ENCODE results near the gene CMTM3. TPM values are rescaled to one million over a fixed set of nuclear protein-coding genes. Genes with fewer than 3 reads are reported as not detected.

Gene CMTM3
- total and polyA plus RNA-seq, 9 of the 15 experiments (the other 6 are each of a cell fraction or from before 2014, with no cell fraction given), result 4.6 to 33.4 (median 17.5) TPM

DNA sequence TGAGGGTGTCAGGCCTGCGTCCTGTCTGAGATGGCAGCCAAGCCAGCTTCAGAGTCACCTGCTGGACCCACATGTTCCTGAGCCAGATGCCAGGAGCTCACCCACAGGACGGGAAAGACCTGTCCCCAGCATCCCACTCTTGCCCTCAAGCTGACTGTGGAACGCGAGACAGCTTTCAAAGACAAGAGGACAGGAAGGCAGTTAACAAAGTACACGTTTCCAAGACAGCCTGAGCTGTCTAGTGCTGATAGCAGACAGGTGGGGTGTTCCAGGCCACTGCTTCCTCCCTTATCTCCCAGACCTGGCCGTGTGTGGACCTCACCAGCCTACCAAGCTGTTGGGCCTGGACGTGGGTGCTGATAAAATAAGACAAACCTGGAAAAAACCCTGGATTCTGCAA is 13.2 kb downstream of the CMTM3 start (continued):
- TF ChIP-seq, protein P1, sequence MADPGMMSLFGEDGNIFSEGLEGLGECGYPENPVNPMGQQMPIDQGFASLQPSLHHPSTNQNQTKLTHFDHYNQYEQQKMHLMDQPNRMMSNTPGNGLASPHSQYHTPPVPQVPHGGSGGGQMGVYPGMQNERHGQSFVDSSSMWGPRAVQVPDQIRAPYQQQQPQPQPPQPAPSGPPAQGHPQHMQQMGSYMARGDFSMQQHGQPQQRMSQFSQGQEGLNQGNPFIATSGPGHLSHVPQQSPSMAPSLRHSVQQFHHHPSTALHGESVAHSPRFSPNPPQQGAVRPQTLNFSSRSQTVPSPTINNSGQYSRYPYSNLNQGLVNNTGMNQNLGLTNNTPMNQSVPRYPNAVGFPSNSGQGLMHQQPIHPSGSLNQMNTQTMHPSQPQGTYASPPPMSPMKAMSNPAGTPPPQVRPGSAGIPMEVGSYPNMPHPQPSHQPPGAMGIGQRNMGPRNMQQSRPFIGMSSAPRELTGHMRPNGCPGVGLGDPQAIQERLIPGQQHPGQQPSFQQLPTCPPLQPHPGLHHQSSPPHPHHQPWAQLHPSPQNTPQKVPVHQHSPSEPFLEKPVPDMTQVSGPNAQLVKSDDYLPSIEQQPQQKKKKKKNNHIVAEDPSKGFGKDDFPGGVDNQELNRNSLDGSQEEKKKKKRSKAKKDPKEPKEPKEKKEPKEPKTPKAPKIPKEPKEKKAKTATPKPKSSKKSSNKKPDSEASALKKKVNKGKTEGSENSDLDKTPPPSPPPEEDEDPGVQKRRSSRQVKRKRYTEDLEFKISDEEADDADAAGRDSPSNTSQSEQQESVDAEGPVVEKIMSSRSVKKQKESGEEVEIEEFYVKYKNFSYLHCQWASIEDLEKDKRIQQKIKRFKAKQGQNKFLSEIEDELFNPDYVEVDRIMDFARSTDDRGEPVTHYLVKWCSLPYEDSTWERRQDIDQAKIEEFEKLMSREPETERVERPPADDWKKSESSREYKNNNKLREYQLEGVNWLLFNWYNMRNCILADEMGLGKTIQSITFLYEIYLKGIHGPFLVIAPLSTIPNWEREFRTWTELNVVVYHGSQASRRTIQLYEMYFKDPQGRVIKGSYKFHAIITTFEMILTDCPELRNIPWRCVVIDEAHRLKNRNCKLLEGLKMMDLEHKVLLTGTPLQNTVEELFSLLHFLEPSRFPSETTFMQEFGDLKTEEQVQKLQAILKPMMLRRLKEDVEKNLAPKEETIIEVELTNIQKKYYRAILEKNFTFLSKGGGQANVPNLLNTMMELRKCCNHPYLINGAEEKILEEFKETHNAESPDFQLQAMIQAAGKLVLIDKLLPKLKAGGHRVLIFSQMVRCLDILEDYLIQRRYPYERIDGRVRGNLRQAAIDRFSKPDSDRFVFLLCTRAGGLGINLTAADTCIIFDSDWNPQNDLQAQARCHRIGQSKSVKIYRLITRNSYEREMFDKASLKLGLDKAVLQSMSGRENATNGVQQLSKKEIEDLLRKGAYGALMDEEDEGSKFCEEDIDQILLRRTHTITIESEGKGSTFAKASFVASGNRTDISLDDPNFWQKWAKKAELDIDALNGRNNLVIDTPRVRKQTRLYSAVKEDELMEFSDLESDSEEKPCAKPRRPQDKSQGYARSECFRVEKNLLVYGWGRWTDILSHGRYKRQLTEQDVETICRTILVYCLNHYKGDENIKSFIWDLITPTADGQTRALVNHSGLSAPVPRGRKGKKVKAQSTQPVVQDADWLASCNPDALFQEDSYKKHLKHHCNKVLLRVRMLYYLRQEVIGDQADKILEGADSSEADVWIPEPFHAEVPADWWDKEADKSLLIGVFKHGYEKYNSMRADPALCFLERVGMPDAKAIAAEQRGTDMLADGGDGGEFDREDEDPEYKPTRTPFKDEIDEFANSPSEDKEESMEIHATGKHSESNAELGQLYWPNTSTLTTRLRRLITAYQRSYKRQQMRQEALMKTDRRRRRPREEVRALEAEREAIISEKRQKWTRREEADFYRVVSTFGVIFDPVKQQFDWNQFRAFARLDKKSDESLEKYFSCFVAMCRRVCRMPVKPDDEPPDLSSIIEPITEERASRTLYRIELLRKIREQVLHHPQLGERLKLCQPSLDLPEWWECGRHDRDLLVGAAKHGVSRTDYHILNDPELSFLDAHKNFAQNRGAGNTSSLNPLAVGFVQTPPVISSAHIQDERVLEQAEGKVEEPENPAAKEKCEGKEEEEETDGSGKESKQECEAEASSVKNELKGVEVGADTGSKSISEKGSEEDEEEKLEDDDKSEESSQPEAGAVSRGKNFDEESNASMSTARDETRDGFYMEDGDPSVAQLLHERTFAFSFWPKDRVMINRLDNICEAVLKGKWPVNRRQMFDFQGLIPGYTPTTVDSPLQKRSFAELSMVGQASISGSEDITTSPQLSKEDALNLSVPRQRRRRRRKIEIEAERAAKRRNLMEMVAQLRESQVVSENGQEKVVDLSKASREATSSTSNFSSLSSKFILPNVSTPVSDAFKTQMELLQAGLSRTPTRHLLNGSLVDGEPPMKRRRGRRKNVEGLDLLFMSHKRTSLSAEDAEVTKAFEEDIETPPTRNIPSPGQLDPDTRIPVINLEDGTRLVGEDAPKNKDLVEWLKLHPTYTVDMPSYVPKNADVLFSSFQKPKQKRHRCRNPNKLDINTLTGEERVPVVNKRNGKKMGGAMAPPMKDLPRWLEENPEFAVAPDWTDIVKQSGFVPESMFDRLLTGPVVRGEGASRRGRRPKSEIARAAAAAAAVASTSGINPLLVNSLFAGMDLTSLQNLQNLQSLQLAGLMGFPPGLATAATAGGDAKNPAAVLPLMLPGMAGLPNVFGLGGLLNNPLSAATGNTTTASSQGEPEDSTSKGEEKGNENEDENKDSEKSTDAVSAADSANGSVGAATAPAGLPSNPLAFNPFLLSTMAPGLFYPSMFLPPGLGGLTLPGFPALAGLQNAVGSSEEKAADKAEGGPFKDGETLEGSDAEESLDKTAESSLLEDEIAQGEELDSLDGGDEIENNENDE (IDR thresholded peaks at IDR 0.05; ENCODE audit: low read depth, low read length), result no peak
- no peak for TF ChIP-seq ZNF79 (CRISPR knock-in tag; IDR thresholded peaks at IDR 0.05; ENCODE audit: low read depth)
- peak; percentile 87 for TF ChIP-seq NFIC (IDR thresholded peaks at IDR 0.05)
- TF ChIP-seq ARHGAP35 (IDR thresholded peaks at IDR 0.05; ENCODE audit: partially characterized antibody), result no peak
- no peak for TF ChIP-seq NR2C2 (CRISPR knock-in tag; IDR thresholded peaks at IDR 0.05)
- TF ChIP-seq NR2C2 (tag; IDR thresholded peaks at IDR 0.05), result no peak
- TF ChIP-seq, protein P2, sequence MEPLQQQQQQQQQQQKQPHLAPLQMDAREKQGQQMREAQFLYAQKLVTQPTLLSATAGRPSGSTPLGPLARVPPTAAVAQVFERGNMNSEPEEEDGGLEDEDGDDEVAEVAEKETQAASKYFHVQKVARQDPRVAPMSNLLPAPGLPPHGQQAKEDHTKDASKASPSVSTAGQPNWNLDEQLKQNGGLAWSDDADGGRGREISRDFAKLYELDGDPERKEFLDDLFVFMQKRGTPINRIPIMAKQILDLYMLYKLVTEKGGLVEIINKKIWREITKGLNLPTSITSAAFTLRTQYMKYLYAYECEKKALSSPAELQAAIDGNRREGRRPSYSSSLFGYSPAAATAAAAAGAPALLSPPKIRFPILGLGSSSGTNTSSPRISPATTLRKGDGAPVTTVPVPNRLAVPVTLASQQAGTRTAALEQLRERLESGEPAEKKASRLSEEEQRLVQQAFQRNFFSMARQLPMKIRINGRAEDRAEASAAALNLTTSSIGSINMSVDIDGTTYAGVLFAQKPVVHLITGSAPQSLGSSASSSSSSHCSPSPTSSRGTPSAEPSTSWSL (CRISPR knock-in tag; IDR thresholded peaks at IDR 0.05; ENCODE audit: borderline replicate concordance), result no peak
- TF ChIP-seq HDAC6 (IDR thresholded peaks at IDR 0.05; ENCODE audit: low read depth, low read length), result no peak
- no peak for TF ChIP-seq LARP7 (IDR thresholded peaks at IDR 0.05)
- TF ChIP-seq HMG20A (CRISPR knock-in tag; conservative IDR thresholded peaks at IDR 0.05), result no peak
- no peak for TF ChIP-seq SAFB (IDR thresholded peaks at IDR 0.05; ENCODE audit: borderline replicate concordance, low read depth, low read length)
- no peak for TF ChIP-seq YY1 (IDR thresholded peaks at IDR 0.05; ENCODE audit: borderline replicate concordance in 1 of 3, control insufficient read depth in 1 of 3, extremely low read depth in 1 of 3, insufficient read depth in 3 of 3, insufficient read length in 1 of 3, insufficient replicate concordance in 2 of 3, low read depth in 1 of 3, low read length in 2 of 3)
- no peak for TF ChIP-seq HDGF (IDR thresholded peaks at IDR 0.05)
- TF ChIP-seq EP400 (IDR thresholded peaks at IDR 0.05), result no peak
- TF ChIP-seq ZNF436 (CRISPR knock-in tag; IDR thresholded peaks at IDR 0.05), result no peak
